GM13976 (cell line): ENCODE measurements around the gene GRIA3.

Experiments used
- DNase-seq: peaks from one replicate; pipeline ENCODE4 v3.0.0; 2012; ENCODE audit warnings: low spot score
- CTCF ChIP-seq: IDR thresholded peaks from 2 replicates; pipeline ENCODE4 v1.5.1; 2012; ENCODE audit warnings: borderline replicate concordance, mild to moderate bottlenecking; ENCODE audit not compliant: insufficient read depth; ENCODE audit errors: extremely low read depth, missing control alignments, control extremely low read depth
- in situ Hi-C: fragments of 300-500 bp; cut with MboI; formaldehyde crosslinking; loops from one replicate; pipeline ENCODE4 v1.12.0; 2022; ENCODE audit warnings: low sequenced_read_pairs, mixed read lengths, inconsistent platforms; ENCODE audit not compliant: unreplicated experiment

Gene GRIA3

GRCh38 chrX:123157586-123157985 is 26.5 kb upstream of the GRIA3 start:
- no peak for TF ChIP-seq CTCF
- in situ Hi-C loops, result no loop called here
- DNase-seq, result no peak

DNA sequence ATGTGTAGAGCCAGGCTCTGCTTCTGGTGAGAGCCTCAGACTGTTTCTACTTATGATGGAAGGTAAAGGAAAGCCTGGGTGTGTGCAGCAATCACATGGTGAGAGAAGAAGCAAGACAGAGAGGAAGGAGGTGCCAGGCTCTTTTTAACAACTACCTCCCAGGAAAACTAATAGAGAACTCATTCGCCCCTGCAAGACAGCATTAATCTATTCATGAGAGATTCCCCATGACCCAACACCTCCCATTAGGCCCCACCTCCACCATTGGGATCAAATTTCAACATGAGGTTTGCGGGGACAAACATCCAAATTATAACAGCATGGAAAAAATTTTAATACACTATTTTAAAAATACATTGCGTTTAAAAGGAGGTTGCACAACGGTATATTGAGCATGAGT is 24.7 kb upstream of the GRIA3 start:
- no peak for DNase-seq
- TF ChIP-seq CTCF, result no peak
- in situ Hi-C loops, result no loop called here

DNA sequence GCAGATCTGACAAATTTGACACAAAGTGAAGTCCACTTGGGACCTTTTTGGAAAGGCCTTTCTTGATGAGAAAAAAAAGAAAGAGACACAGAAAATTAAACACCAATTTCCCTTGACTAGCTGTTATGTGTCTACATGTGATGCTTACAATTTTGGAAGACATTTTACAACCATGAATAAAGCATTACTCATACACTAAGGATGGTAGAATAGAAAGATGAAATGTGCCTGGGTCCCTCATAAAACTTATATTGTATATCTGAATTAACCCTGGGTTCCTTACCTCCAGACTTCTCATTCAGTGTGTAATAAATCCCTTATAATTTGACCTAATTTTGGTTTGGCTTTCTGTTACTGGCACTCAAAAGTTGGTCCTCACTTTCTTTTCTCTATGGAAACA is 16.5 kb upstream of the GRIA3 start:
- TF ChIP-seq CTCF, result no peak
- in situ Hi-C loops, result no loop called here
- no peak for DNase-seq

DNA sequence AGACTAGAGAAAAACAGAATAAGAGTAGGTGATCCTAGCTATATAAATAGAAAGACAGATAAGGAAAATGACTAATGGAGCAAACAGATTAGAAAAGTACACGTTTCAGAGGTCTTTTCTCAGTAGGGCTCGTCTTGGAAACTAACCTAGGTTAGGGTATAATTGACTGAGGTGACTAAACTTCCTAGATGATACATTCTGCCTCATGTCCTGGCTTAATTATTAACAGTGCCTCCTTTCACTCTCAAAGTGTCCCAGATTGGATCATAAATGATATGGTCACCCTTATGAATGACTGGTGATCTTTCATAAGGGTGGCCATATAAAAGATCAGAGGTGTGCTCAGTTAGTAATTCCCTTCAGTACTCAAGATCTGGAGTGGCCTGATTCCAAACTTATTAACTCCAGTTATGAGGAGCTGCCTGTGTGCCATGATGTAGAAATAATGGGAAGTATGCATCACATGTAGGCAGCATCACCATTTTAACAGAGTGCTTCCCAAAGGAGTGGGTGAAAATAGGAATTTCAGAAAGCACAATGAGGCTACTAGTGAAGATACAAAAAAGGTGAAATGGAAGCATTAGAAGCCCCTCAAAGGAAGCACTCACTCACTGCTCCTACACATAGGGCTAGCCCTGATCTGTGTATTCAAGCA is 14.7 kb upstream of the GRIA3 start:
- TF ChIP-seq CTCF, result no peak
- in situ Hi-C loops, result no loop called here

GRCh38 chrX:123170546-123170945 is 13.5 kb upstream of the GRIA3 start:
- no peak for TF ChIP-seq CTCF
- in situ Hi-C loops, result no loop called here
- DNase-seq, result no peak

More for the DNA sequence above, 14.7 kb upstream of the GRIA3 start:
- DNase-seq, result no peak

DNA sequence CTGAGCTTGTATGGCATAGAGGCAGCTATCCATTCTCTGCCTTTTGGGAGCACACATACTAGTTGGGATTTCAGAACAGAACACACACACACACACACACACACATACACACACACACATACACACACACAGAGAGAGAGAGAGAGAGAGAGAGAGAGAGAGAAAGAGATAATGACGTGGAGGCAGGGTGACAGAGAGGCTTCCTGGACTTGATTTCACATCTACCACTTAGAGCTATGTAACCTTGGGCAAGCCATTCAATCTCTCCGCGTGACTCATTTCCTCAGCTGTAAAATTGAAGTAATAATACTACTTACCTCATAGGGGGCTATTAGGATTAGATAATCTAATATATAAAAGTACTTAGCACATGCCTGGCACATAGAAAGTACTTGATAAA is 12.3 kb upstream of the GRIA3 start:
- DNase-seq, result no peak
- in situ Hi-C loops, result no loop called here
- no peak for TF ChIP-seq CTCF

- no peak for TF ChIP-seq CTCF
- in situ Hi-C loops, result no loop called here
- DNase-seq, result no peak
Observed at GRCh38 chrX:123172869-123173268, 11.2 kb upstream of the GRIA3 start.
